Pulmonary artery endothelial cell (primary cell): ENCODE data around the gene TAF6. TPM values are rescaled to one million over a fixed set of nuclear protein-coding genes. Genes with fewer than 3 reads are reported as not detected.
A peak's percentile ranks its signal among the peaks of the same experiment; 100 is the strongest.

Experiments
- DNase-seq: peaks from one replicate; pipeline ENCODE4 v3.0.0-alpha.2; 2011; ENCODE audit warnings: low read depth, low spot score
- total RNA-seq: library from RNA; depleted of rRNA; stranded (reverse); fragments of >200 nt; gene quantifications from 2 replicates; pipeline ENCODE4 v1.2.3, GENCODE V29; 2014

The TAF6 gene
- total RNA-seq, 1 donor from 2014 or later = 30.5 TPM

- DNase-seq = no peak
These were observed 23.5 kb downstream of the TAF6 start for GRCh38 chr7:100095704-100096103.

- DNase-seq = no peak
These were observed 23.9 kb downstream of the TAF6 start for GRCh38 chr7:100095289-100095688.

- DNase-seq = no peak
These were observed 25.2 kb downstream of the TAF6 start for GRCh38 chr7:100093925-100094486.

- DNase-seq = no peak
These were observed 25.7 kb downstream of the TAF6 start for GRCh38 chr7:100093498-100093897.

GRCh38 chr7:100093054-100093453, 26.1 kb downstream of the TAF6 start:
- no peak for DNase-seq

GRCh38 chr7:100091411-100092181, 27.6 kb downstream of the TAF6 start:
- DNase-seq = no peak

- DNase-seq = no peak
These were observed 28.4 kb downstream of the TAF6 start for GRCh38 chr7:100090527-100091410.

- no peak for DNase-seq
These were observed 29.5 kb downstream of the TAF6 start for GRCh38 chr7:100089458-100090196.

- DNase-seq = no peak
These were observed 30.3 kb downstream of the TAF6 start, which contains the start of gene COPS6 for GRCh38 chr7:100088621-100089457. Gene COPS6 (plus strand): TSS chr7:100088969. CDS start chr7:100088991, 22 bp downstream.

GRCh38 chr7:100088095-100088620, 31.0 kb downstream of the TAF6 start:
- no peak for DNase-seq

GRCh38 chr7:100087055-100087750, 32.0 kb downstream of the TAF6 start:
- DNase-seq = peak; percentile 99

- DNase-seq = no peak
These were observed 33.6 kb downstream of the TAF6 start for GRCh38 chr7:100085515-100085914.

- no peak for DNase-seq
These were observed 36.2 kb downstream of the TAF6 start for GRCh38 chr7:100082978-100083377.

- peak; percentile 98 for DNase-seq
These were observed 37.5 kb downstream of the TAF6 start, which contains the start of gene ZNF3 for GRCh38 chr7:100081535-100082102. Gene ZNF3 (minus strand): TSS chr7:100081723. CDS start chr7:100077357, 4,366 bp downstream.

- no peak for DNase-seq
These were observed 38.1 kb downstream of the TAF6 start for GRCh38 chr7:100080907-100081534.

GRCh38 chr7:100079024-100079560, 40.1 kb downstream of the TAF6 start:
- no peak for DNase-seq

- DNase-seq = no peak
These were observed 42.0 kb downstream of the TAF6 start for GRCh38 chr7:100077205-100077604.

GRCh38 chr7:100075418-100075817, 43.7 kb downstream of the TAF6 start:
- no peak for DNase-seq
